Measurements from ENCODE around the gene GPR155.
A peak's percentile ranks its signal among the peaks of the same experiment; 100 is the strongest.

The GPR155 gene

GRCh38 chr2:174516501-174517378 lies 29.9 kb upstream of the GPR155 start:
- Histone ChIP-seq H3K27ac (ENCODE audit: low read depth, low read length) (no peak overlapping the region), H3K9me3 (ENCODE audit: control insufficient read depth in 1 of 2, low read length in 2 of 2) (no peaks in the 10 kb centered on the region), H3K4me1 (ENCODE audit: control insufficient read depth in 1 of 2, insufficient read depth in 2 of 2, low read length in 2 of 2) (peaks cover 0 to 13% of the 10 kb centered on the region in 2 donors), H3K9ac (ENCODE audit: low read depth in 1 of 2, low read length in 2 of 2) (no peak overlapping the region), H3K27me3 (ENCODE audit: control insufficient read depth in 1 of 2, insufficient read depth in 2 of 2, low read length in 2 of 2) (no peaks in the 10 kb centered on the region), H3K4me3 (ENCODE audit: low read depth in 1 of 2, low read length in 2 of 2) (no peak overlapping the region), H3K36me3 (ENCODE audit: control insufficient read depth in 1 of 2, insufficient read depth in 2 of 2, low read length in 2 of 2) (no peaks in the 10 kb centered on the region)

- H3K9ac ChIP-seq (ENCODE audit: low read depth in 1 of 2, low read length in 2 of 2) = no peak overlapping the region
- no peaks in the 10 kb centered on the region for H3K36me3 ChIP-seq (ENCODE audit: control insufficient read depth in 1 of 2, insufficient read depth in 2 of 2, low read length in 2 of 2)
- no peak overlapping the region for H3K27ac ChIP-seq (ENCODE audit: low read depth, low read length)
- H3K9me3 ChIP-seq (ENCODE audit: control insufficient read depth in 1 of 2, low read length in 2 of 2) = peaks cover 0 to 18% of the 10 kb centered on the region in 2 donors
- H3K4me1 ChIP-seq (ENCODE audit: control insufficient read depth in 1 of 2, insufficient read depth in 2 of 2, low read length in 2 of 2) = peaks cover 0 to 14% of the 10 kb centered on the region in 2 donors
- H3K27me3 ChIP-seq (ENCODE audit: control insufficient read depth in 1 of 2, insufficient read depth in 2 of 2, low read length in 2 of 2) = no peaks in the 10 kb centered on the region
- peak overlapping the region; percentile 10 to 14 for H3K4me3 ChIP-seq (ENCODE audit: low read depth in 1 of 2, low read length in 2 of 2)
These were observed 25.5 kb upstream of the GPR155 start for GRCh38 chr2:174512345-174512744.

- Histone ChIP-seq H3K36me3 (ENCODE audit: control insufficient read depth in 1 of 2, insufficient read depth in 2 of 2, low read length in 2 of 2) (no peaks in the 10 kb centered on the region), H3K9ac (ENCODE audit: low read depth in 1 of 2, low read length in 2 of 2) (no peak overlapping the region), H3K27me3 (ENCODE audit: control insufficient read depth in 1 of 2, insufficient read depth in 2 of 2, low read length in 2 of 2) (no peaks in the 10 kb centered on the region), H3K4me1 (ENCODE audit: control insufficient read depth in 1 of 2, insufficient read depth in 2 of 2, low read length in 2 of 2) (peaks cover 0 to 9% of the 10 kb centered on the region in 2 donors), H3K9me3 (ENCODE audit: control insufficient read depth in 1 of 2, low read length in 2 of 2) (peaks cover 0 to 18% of the 10 kb centered on the region in 2 donors), H3K4me3 (ENCODE audit: low read depth in 1 of 2, low read length in 2 of 2) (peak overlapping the region; percentile 10 to 30), H3K27ac (ENCODE audit: low read depth, low read length) (no peak overlapping the region)
These were observed 24.9 kb upstream of the GPR155 start for GRCh38 chr2:174511580-174512260.

GRCh38 chr2:174510583-174511189 lies 23.9 kb upstream of the GPR155 start:
- no peak overlapping the region for H3K4me3 ChIP-seq (ENCODE audit: low read depth in 1 of 2, low read length in 2 of 2)
- no peaks in the 10 kb centered on the region for H3K27me3 ChIP-seq (ENCODE audit: control insufficient read depth in 1 of 2, insufficient read depth in 2 of 2, low read length in 2 of 2)
- H3K9ac ChIP-seq (ENCODE audit: low read depth in 1 of 2, low read length in 2 of 2) = no peak overlapping the region
- peaks cover 0 to 18% of the 10 kb centered on the region in 2 donors for H3K9me3 ChIP-seq (ENCODE audit: control insufficient read depth in 1 of 2, low read length in 2 of 2)
- no peak overlapping the region for H3K27ac ChIP-seq (ENCODE audit: low read depth, low read length)
- peaks cover 0 to 3% of the 10 kb centered on the region in 2 donors for H3K4me1 ChIP-seq (ENCODE audit: control insufficient read depth in 1 of 2, insufficient read depth in 2 of 2, low read length in 2 of 2)
- no peaks in the 10 kb centered on the region for H3K36me3 ChIP-seq (ENCODE audit: control insufficient read depth in 1 of 2, insufficient read depth in 2 of 2, low read length in 2 of 2)

- Histone ChIP-seq H3K4me3 (ENCODE audit: low read depth in 1 of 2, low read length in 2 of 2) (no peak overlapping the region), H3K27ac (ENCODE audit: low read depth, low read length) (no peak overlapping the region), H3K9ac (ENCODE audit: low read depth in 1 of 2, low read length in 2 of 2) (no peak overlapping the region)
These were observed 16.5 kb upstream of the GPR155 start for GRCh38 chr2:174503161-174503809.

GRCh38 chr2:174499371-174499770 lies 12.5 kb upstream of the GPR155 start:
- Histone ChIP-seq H3K27me3 (ENCODE audit: control insufficient read depth in 1 of 2, insufficient read depth in 2 of 2, low read length in 2 of 2) (no peaks in the 10 kb centered on the region), H3K36me3 (ENCODE audit: control insufficient read depth in 1 of 2, insufficient read depth in 2 of 2, low read length in 2 of 2) (no peaks in the 10 kb centered on the region), H3K27ac (ENCODE audit: low read depth, low read length) (no peak overlapping the region), H3K4me1 (ENCODE audit: control insufficient read depth in 1 of 2, insufficient read depth in 2 of 2, low read length in 2 of 2) (peaks cover under 1 to 8% of the 10 kb centered on the region in 2 donors), H3K4me3 (ENCODE audit: low read depth in 1 of 2, low read length in 2 of 2) (no peak overlapping the region), H3K9me3 (ENCODE audit: control insufficient read depth in 1 of 2, low read length in 2 of 2) (no peaks in the 10 kb centered on the region), H3K9ac (ENCODE audit: low read depth in 1 of 2, low read length in 2 of 2) (no peak overlapping the region)

More at GRCh38 chr2:174503161-174503809, 16.5 kb upstream of the GPR155 start:
- peaks cover 0 to under 1% of the 10 kb centered on the region in 2 donors for H3K9me3 ChIP-seq (ENCODE audit: control insufficient read depth in 1 of 2, low read length in 2 of 2)
- no peaks in the 10 kb centered on the region for H3K27me3 ChIP-seq (ENCODE audit: control insufficient read depth in 1 of 2, insufficient read depth in 2 of 2, low read length in 2 of 2)
- no peaks in the 10 kb centered on the region for H3K36me3 ChIP-seq (ENCODE audit: control insufficient read depth in 1 of 2, insufficient read depth in 2 of 2, low read length in 2 of 2)
- H3K4me1 ChIP-seq (ENCODE audit: control insufficient read depth in 1 of 2, insufficient read depth in 2 of 2, low read length in 2 of 2) = no peaks in the 10 kb centered on the region

- H3K4me1 ChIP-seq (ENCODE audit: control insufficient read depth in 1 of 2, insufficient read depth in 2 of 2, low read length in 2 of 2) = peaks cover 8 to 12% of the 10 kb centered on the region in 2 donors
- no peak overlapping the region for H3K9ac ChIP-seq (ENCODE audit: low read depth in 1 of 2, low read length in 2 of 2)
- no peaks in the 10 kb centered on the region for H3K9me3 ChIP-seq (ENCODE audit: control insufficient read depth in 1 of 2, low read length in 2 of 2)
- no peaks in the 10 kb centered on the region for H3K36me3 ChIP-seq (ENCODE audit: control insufficient read depth in 1 of 2, insufficient read depth in 2 of 2, low read length in 2 of 2)
- H3K27ac ChIP-seq (ENCODE audit: low read depth, low read length) = no peak overlapping the region
- H3K4me3 ChIP-seq (ENCODE audit: low read depth in 1 of 2, low read length in 2 of 2) = no peak overlapping the region
- H3K27me3 ChIP-seq (ENCODE audit: control insufficient read depth in 1 of 2, insufficient read depth in 2 of 2, low read length in 2 of 2) = no peaks in the 10 kb centered on the region
These were observed 8.7 kb upstream of the GPR155 start for GRCh38 chr2:174495365-174496012.

GRCh38 chr2:174493549-174494331 lies 6.9 kb upstream of the GPR155 start:
- Histone ChIP-seq H3K27ac (ENCODE audit: low read depth, low read length) (peak overlapping the region; percentile 42), H3K4me1 (ENCODE audit: control insufficient read depth in 1 of 2, insufficient read depth in 2 of 2, low read length in 2 of 2) (peaks cover 8 to 12% of the 10 kb centered on the region in 2 donors), H3K9me3 (ENCODE audit: control insufficient read depth in 1 of 2, low read length in 2 of 2) (no peaks in the 10 kb centered on the region), H3K27me3 (ENCODE audit: control insufficient read depth in 1 of 2, insufficient read depth in 2 of 2, low read length in 2 of 2) (no peaks in the 10 kb centered on the region), H3K4me3 (ENCODE audit: low read depth in 1 of 2, low read length in 2 of 2) (peak overlapping the region in 1 of 2 donors; percentile 19), H3K36me3 (ENCODE audit: control insufficient read depth in 1 of 2, insufficient read depth in 2 of 2, low read length in 2 of 2) (no peaks in the 10 kb centered on the region), H3K9ac (ENCODE audit: low read depth in 1 of 2, low read length in 2 of 2) (no peak overlapping the region)

- Histone ChIP-seq H3K4me1 (ENCODE audit: control insufficient read depth in 1 of 2, insufficient read depth in 2 of 2, low read length in 2 of 2) (peaks cover 8 to 13% of the 10 kb centered on the region in 2 donors), H3K4me3 (ENCODE audit: low read depth in 1 of 2, low read length in 2 of 2) (no peak overlapping the region), H3K27me3 (ENCODE audit: control insufficient read depth in 1 of 2, insufficient read depth in 2 of 2, low read length in 2 of 2) (no peaks in the 10 kb centered on the region), H3K36me3 (ENCODE audit: control insufficient read depth in 1 of 2, insufficient read depth in 2 of 2, low read length in 2 of 2) (no peaks in the 10 kb centered on the region), H3K9ac (ENCODE audit: low read depth in 1 of 2, low read length in 2 of 2) (no peak overlapping the region), H3K9me3 (ENCODE audit: control insufficient read depth in 1 of 2, low read length in 2 of 2) (no peaks in the 10 kb centered on the region), H3K27ac (ENCODE audit: low read depth, low read length) (peak overlapping the region; percentile 42)
These were observed 6.2 kb upstream of the GPR155 start for GRCh38 chr2:174492963-174493431.

Data from duodenal mucosa (tissue), 2 donors.